ENCODE data around the gene RASD2.
A peak's percentile ranks its signal among the peaks of the same experiment; 100 is the strongest.

RASD2 gene

DNA sequence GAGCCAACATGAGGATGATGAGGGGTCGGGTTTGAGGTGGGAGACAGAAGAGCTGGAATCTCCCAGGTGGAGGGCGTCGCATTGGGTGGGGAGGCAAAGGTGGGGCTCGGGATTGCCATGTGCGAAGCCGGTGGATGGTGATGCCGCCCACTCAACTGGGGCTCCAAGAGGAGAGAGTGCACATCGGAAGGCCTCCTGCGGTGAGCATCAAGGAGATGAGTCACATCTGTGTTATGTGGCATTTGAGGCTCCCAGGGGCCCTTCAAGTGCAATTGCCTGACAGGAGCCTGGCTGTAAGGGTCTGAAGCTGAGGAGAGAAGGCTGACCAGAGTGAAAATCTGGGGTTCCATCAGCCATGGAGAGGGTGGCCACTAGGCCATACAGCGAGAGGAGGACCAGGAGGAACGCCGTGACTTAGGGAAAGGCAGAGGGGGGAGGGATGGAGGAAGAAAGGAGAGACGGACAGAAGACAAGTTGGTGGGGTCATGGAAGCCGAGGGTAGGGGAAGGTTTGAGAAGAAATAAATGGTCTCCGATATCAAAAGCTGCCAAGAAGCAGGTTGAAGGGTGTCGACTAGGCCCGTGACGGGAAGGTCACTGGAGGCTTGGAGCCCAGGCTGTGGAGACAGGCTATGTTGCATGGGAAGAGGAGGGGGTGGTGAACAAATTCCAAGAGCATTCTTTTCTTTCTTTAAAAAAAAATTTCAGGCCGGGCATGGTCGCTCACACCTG is 21.3 kb downstream of the RASD2 start:
- DNase-seq, result no peak

DNA sequence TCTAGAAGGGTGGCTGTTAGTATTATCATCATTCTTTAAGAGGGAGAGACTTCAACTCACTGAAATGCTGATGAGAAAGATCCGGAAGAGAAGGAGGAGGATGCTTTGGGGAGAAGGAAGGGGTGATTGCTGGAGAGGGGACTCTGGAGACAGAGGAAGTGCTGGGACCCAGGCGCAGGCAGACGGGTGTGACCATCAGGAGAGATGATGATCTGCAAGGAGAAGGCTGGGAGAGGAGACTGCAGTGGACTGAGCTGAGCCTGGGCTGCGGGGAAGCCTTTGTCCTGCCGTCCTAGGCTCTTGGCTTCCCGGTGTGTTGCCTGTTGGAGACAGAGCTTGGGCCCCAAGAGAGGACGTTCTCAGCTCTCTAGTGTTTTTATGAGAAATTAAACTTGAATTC is 22.6 kb downstream of the RASD2 start:
- DNase-seq, result no peak

DNA sequence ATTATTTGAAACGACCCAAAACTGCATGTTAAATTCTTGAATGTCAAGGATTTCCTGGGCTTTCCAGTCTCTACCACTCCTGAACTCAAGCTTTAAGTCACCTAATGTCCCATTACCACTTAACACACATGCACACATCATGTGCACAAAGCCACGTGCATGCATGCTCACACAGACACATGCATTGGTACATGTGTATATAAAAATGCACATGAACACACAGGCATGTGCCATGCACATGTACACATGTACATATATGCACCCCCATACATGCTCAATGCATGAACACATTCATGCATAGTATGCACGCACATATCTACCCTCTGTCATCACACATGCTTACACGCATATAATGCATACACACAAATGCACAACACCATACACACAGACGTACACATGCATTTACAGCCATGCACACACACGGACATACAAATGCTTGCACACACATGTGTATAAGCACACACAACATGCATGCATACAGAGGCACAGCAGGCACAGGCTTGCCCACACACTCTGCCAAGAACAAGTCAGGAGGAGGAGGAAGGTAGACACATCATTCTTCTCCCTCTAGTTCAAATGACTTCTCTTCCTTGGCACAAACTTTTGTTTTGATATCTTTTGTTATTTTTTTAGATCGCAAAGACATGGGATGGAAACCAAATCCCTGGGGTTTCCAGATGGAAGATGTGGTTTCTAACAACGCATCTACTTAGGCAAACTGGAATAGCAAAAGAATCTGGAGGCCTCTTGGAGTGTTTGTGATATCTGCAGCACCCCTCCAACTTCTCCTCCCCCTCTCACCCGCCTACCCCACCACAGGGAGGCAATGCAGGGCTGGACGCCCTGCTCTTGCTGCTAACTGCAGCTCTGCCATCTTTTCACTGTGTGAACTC is 24.6 kb downstream of the RASD2 start:
- DNase-seq, result no peak

DNA sequence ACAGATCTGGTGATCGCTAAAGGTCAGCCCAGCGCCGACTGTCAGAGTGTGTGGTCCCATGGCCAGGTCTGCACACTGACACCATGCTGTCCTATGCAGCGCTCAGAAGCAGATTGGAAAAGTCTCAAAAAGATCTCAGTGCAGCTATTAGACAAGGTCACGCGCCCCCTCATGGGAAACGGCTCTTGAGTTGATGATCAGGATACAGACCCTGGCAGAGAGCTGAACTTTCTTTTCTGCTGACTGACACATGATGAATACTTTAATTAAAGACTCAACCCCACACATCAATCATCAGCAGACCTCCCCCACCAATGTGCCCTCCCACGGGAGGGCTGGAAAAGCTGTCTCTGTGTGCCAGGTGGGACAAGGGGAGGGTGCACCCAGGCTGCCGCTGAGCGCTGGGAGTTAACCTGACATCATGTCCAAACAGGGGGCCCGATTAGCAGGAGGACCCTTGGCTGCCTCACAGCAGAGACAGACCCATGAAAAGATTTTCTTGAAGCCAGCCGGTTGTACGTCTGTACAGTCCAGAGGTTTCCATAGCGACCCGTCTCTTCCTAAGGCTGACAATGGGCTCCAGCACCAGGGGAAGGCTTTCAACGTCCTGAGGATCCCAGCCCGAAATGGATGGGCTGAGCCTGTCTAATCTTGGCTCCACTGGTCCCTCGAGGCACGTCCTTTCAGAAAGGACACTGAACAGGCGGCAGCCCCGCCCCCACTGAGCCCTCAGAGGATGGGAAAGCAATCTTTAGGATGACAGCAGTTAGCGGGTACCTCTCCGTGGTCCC is 26.9 kb downstream of the RASD2 start:
- no peak for DNase-seq

DNA sequence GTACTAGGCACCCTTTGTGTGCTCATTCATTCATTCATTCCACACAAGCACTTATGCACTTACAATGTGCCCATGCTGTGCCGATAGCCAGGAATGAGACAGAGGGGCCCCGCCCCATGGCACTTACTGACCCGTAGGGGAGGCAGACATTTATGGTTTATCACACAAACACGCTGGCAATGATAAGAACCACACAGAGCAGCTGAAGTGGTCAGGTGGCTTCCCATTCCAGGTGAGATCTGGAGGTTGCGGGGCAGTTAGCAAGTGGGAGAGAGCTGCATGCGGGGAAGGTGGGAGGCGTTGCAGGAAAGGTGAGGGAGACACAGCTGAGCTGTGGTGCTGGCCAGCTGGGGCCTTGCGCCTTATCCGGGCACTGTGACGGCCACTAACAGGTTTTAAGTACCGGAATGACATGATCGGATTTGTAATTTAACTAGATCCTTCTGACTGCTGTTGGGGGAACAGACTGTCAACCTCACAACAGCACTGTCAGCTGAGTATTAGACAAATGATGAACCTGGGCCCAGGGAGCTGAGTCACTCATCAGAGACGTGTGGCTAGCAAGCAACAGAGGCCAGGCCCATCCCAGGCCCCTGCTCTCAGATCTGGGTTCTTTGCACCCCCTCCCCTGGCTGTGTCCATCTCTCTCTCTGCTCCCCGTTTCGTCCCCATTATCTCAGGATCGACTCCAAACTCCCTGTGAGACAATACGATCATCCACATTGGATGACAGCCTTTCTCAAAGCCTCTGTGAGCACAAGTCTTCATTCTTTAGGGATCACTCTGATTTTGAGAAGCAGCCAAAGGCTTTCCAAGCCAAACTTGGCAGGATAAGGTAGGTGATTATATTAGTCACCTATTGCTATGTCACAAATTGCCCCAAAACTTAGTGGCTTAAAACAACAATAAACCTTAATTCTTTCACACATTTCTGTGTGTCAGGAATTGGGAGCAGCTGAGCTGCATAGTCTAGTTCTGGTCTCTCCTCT is 28.4 kb downstream of the RASD2 start:
- DNase-seq, result no peak

DNA sequence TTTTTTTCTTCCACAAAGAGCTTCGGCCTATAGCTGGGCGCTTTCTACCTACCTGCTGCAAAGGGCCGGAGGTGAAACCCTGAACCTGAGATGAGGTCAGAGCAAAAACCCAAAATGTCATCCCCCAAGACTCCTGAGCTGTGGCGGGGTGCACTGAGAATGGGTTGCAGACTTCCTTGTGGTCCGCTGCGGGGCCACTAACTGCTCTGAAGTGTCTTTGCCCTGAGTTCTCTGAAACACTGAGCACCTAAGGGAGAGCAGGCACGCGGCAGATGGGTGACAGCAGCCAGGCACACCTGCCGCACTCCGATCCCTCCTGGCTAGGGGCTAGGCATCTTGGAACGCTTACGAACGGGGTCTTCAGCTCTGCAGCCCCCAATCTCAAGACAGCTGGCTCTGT is 29.3 kb downstream of the RASD2 start:
- no peak for DNase-seq

GRCh38 chr22:35570686-35571194 is 30.1 kb downstream of the RASD2 start:
- DNase-seq, result no peak

DNA sequence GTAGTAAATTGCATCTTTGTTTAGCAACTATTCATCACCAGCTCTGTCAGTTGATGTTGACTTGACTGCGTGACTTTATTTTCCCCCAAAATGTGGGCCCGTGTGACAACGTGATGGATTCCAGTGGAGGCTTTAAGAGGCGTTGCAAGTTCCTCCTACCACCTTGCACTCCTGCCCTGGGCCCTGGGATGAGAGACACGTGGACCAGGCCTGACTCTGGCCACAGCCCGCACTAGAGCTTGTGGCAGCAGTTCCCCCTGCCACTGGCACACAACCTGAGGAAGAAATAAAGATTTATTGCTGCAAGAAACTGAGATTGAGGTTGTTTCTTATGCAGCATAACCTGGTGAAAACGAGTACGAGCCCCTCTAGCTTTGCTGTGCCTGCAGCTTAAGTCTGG is 31.9 kb downstream of the RASD2 start:
- no peak for DNase-seq

DNA sequence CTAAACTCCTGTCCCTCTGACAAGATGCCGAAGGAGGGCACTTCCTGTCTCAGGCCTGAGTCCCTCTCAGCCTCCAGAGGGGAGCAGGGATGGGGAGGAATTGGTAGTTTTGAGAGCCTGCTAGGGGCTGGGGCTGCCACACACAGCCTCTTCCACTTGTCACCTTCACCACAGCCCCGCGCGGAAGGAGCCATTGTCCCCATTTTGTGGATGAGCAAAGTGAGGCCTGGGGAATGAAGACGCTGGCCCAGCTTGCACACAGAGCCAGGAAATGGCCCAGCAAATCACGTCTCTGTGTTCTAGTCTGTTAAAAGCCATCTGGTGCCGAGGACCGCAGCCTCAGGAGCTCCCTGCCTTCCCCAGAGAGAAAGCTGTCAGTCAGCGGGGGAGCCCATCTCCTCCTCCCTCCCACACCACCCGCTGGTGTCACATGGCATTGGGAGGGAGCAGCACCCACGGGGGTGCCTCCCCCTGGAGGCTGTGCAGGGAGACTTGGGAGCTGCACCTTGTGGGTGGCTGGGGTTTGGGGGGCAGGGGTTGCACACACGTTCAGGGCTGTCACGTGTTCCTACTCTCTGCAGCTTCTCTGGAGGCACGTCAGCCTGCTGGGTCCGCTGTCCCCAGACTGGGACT is 34.6 kb downstream of the RASD2 start:
- DNase-seq, result no peak

- no peak for DNase-seq
Measured at GRCh38 chr22:35576671-35577070, 36.0 kb downstream of the RASD2 start.

DNA sequence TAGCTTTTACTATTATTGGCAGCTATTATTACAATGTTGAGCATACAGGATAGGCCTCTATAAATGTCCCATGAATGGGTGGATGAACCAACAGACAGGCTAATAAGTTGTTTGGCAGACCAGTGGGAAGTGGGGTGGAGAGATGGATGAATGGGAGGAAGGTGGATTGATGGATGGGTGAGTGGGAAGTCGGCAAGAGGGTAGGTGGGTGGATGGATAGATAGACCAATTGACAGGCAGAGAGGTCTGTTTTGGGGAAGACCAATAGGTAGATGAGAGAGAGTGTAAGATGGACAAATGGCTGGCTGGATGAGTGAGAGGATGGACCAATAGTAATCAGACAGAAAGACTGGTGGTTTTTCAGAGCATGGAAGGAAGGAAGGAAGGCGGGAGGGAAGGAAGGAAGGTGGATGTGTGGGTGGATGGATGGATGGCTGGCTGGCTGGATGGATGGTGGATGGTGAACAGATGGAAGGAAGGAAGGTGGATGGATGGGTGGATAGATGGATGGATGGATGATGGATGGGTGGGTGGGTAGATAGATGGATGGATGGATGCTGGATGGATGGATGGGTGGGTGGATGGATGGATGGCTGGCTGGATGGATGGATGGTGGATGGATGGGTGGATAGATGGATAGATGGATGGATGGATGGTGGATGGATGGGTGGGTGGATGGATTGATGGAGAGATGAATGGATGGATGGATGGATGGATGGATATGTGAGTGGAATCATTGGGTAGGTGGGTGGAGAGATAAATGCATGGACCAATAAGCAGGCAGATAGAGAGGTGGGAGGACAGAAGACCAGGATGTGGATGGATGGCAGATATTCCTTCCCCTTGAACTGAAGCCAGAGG is 37.4 kb downstream of the RASD2 start:
- DNase-seq, result no peak

- no peak for DNase-seq
Measured at GRCh38 chr22:35578836-35579575, 38.4 kb downstream of the RASD2 start.

DNA sequence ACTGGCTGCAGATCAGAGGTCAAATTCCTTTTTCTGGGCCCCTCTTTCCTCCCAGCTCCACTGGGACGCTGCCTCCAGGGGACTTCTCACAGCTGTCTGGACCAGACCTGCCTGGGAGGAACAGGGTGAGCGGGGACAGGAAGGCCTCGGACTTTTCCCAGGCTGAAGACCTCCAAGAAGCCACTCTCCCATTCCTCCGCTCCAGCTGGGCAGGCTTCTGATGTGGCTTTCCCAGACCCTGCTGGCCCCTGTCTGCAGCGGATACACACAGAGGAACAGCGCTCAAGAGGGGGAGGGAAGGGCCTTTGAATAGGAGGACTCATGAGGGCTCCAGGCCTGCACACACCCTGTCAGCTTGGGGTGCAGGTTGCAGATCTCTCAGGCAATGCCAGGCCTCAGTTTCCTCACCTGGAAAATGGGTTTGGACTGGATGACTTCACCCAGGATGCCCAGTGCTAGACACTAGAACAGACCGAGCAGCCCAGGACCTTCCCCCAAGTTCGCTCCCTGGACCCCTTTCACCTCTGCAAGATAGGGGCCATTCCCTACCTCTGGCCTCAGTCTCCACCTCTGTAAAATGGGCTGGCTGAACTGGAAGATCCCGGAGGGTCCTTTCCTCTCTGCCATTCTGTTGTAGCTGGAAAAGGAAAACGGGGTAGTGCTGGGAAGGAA is 39.9 kb downstream of the RASD2 start:
- DNase-seq, result no peak

GRCh38 chr22:35581023-35581413 is 40.4 kb downstream of the RASD2 start:
- DNase-seq, result no peak

DNA sequence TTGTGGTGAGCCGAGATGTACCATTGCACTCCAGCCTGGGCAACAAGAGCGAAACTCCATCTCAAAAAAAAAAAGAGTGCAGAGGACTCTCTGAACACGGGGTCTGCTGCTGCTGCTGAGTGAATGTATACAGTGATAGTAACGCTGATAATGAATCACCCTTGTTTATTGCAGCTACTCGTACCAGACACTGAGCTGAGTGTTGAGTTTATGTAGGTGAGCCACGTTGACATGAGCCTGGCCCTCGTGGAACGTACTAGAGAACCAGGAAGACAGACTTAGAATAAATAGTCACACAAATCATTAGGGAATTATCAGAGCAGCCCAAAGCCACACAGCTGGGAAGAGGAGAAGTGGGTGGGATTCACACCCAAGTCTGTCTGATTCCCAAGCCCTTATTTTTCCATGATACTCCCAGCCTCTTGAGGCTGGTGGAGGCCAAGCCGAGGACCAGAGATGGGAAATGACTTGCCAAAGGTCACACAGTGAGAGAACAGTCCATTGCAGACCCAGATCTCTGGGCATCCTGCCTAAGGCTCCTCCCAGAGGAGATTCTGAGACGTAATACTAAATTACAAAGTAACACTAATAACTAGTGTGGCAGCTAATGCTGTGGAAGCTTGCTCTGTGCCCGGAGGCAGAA is 41.7 kb downstream of the RASD2 start:
- DNase-seq, result no peak

GRCh38 chr22:35582861-35583670 is 42.4 kb downstream of the RASD2 start:
- peak; percentile 27 to 34 for DNase-seq

DNA sequence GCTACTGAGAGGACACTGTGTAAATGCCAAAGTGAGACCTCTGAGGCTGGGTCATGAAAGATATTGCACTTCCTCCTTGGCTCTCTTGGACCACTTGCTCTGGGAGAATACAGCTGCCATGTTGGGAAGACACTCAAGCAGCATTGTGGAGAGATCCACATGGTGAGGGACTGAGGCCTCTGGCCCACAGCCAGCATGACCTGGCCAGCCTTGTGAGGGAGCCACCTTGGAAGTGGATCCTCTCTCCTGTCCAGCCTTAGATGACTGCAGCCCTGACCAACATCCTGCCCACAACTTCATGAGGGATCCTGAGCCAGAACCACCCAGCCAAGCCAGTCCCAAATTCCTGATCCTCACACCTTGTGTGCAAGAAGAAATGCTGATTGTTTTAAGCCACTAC is 46.1 kb downstream of the RASD2 start:
- DNase-seq, result no peak

- no peak for DNase-seq
Measured at GRCh38 chr22:35587447-35587870, 46.8 kb downstream of the RASD2 start.

Measured in activated CD4-positive, alpha-beta T cell treated with anti-CD3 and anti-CD28 coated beads, Interleukin-2, amount 50 U/mL, for 4 hours (primary cell).